ENCODE results near the gene MCM5.
"Not testable (repeated sequence)": the region's sequence is repeated elsewhere in the genome, so short reads cannot be mapped to it uniquely, and the experiment has no call there.

The MCM5 gene

GRCh38 chr22:35399678-35400500 lies at the start of gene MCM5:
Gene MCM5, plus strand, starts transcription at chr22:35400140. Its CDS starts 299 bp downstream, at chr22:35400439.
- Histone ChIP-seq H3K4me1 (ENCODE audit: control insufficient read depth, insufficient read depth, low read length) (no peaks in the 10 kb centered on the region), H3K27me3 (ENCODE audit: control insufficient read depth, insufficient read depth, low read length) (no peaks in the 10 kb centered on the region), H3K27ac (ENCODE audit: low read depth, low read length) (peak within 1 kb of the TSS; percentile 65), H3K36me3 (ENCODE audit: control insufficient read depth, insufficient read depth, low read length) (peaks cover 6% of the 10 kb centered on the region), H3K9ac (ENCODE audit: low read length) (peak within 1 kb of the TSS; percentile 25), H3K4me3 (ENCODE audit: low read length) (peak within 1 kb of the TSS; percentile 88)

DNA sequence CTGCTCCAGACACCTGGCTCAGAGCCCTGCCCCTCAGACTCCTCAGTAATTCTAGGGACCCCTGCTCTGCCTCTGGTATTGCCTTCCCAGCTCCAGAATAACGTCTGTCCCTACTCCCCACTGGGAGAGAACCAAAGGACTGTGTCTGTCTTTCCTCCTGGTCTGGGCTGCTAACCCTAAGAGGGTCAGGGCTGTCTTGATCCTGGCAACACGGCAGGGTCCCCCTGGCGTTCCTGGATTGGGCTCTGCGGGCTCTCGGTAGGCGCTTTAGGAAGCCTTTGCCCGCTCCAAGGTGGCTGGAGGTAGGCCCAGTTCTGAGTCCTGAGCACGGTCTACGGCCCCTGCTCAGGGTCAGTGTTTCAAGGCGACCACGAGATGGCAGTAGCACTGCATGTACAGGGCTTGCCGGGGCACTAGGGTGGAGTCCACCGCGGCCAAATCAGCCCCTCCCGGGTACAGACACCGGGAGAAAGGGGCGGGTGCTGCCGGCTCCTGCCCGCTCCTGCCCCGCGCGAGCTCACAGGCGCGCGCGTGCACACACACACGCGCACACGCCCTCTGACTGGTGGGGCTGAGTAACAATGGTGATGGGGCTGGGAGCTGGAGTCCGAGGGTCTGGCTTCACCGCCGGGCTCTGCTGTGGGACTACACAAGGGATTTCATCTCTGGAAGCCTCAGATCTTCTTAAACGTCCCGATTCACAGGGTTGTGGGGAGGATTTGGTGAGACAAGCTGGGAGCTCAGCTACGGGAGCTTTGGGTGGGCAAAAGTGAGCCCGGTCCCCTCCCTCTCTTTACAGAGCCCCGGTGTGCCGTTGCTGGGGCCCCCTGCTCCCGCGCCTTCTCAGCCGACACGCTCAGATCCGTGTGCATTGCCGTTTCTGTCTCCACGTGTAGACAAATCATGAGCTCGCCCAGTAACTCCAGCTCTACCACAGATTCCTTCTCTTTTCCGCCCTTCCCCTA lies 49.1 kb upstream of the MCM5 start:
- H3K9ac ChIP-seq (ENCODE audit: low read length), result peak overlapping the region; percentile 43
- H3K4me1 ChIP-seq (ENCODE audit: control insufficient read depth, insufficient read depth, low read length), result peaks cover 12% of the 10 kb centered on the region
- peak overlapping the region; percentile 80 for H3K27ac ChIP-seq (ENCODE audit: low read depth, low read length)
- H3K27me3 ChIP-seq (ENCODE audit: control insufficient read depth, insufficient read depth, low read length), result no peaks in the 10 kb centered on the region
- H3K4me3 ChIP-seq (ENCODE audit: low read length), result peak overlapping the region; percentile 76
- H3K36me3 ChIP-seq (ENCODE audit: control insufficient read depth, insufficient read depth, low read length), result no peaks in the 10 kb centered on the region

GRCh38 chr22:35352214-35353111 lies 47.5 kb upstream of the MCM5 start:
- Histone ChIP-seq H3K4me1 (ENCODE audit: control insufficient read depth, insufficient read depth, low read length) (peaks cover 12% of the 10 kb centered on the region), H3K4me3 (ENCODE audit: low read length) (no peak overlapping the region), H3K36me3 (ENCODE audit: control insufficient read depth, insufficient read depth, low read length) (no peaks in the 10 kb centered on the region), H3K27me3 (ENCODE audit: control insufficient read depth, insufficient read depth, low read length) (no peaks in the 10 kb centered on the region), H3K27ac (ENCODE audit: low read depth, low read length) (no peak overlapping the region), H3K9ac (ENCODE audit: low read length) (no peak overlapping the region)

DNA sequence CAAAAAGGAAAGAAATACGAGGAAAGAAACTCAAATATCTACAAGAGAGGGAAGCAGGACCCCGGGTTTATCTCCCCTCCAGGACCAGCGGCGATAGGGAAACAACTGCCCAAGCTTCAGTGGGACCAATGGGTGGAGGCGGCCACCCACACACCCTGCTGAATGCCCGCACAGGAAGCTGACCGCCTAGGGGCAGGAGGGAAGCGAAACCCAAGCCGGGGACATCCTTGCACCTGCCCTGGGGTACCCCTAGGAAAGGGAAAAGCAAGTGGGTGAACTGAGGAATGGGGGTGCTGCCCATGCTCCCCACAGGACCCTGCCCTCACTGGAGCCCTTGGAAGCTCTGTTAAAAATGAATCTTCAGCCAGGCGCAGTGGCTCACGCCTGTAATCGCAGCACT lies 46.6 kb upstream of the MCM5 start:
- Histone ChIP-seq H3K4me1 (ENCODE audit: control insufficient read depth, insufficient read depth, low read length) (peaks cover 12% of the 10 kb centered on the region), H3K4me3 (ENCODE audit: low read length) (no peak overlapping the region), H3K27ac (ENCODE audit: low read depth, low read length) (no peak overlapping the region), H3K36me3 (ENCODE audit: control insufficient read depth, insufficient read depth, low read length) (no peaks in the 10 kb centered on the region), H3K9ac (ENCODE audit: low read length) (no peak overlapping the region), H3K27me3 (ENCODE audit: control insufficient read depth, insufficient read depth, low read length) (no peaks in the 10 kb centered on the region)

GRCh38 chr22:35354068-35354467 lies 45.9 kb upstream of the MCM5 start:
- H3K9ac ChIP-seq (ENCODE audit: low read length), result no peak overlapping the region
- peaks cover 12% of the 10 kb centered on the region for H3K4me1 ChIP-seq (ENCODE audit: control insufficient read depth, insufficient read depth, low read length)
- no peaks in the 10 kb centered on the region for H3K27me3 ChIP-seq (ENCODE audit: control insufficient read depth, insufficient read depth, low read length)
- H3K27ac ChIP-seq (ENCODE audit: low read depth, low read length), result no peak overlapping the region
- no peaks in the 10 kb centered on the region for H3K36me3 ChIP-seq (ENCODE audit: control insufficient read depth, insufficient read depth, low read length)
- H3K4me3 ChIP-seq (ENCODE audit: low read length), result no peak overlapping the region

- no peak overlapping the region for H3K27ac ChIP-seq (ENCODE audit: low read depth, low read length)
- peaks cover 3% of the 10 kb centered on the region for H3K27me3 ChIP-seq (ENCODE audit: control insufficient read depth, insufficient read depth, low read length)
- H3K9ac ChIP-seq (ENCODE audit: low read length), result no peak overlapping the region
- H3K4me3 ChIP-seq (ENCODE audit: low read length), result no peak overlapping the region
- no peaks in the 10 kb centered on the region for H3K4me1 ChIP-seq (ENCODE audit: control insufficient read depth, insufficient read depth, low read length)
- no peaks in the 10 kb centered on the region for H3K36me3 ChIP-seq (ENCODE audit: control insufficient read depth, insufficient read depth, low read length)
Measured at GRCh38 chr22:35357883-35358621, 41.9 kb upstream of the MCM5 start.

- no peaks in the 10 kb centered on the region for H3K4me1 ChIP-seq (ENCODE audit: control insufficient read depth, insufficient read depth, low read length)
- no peak overlapping the region for H3K9ac ChIP-seq (ENCODE audit: low read length)
- no peak overlapping the region for H3K27ac ChIP-seq (ENCODE audit: low read depth, low read length)
- no peaks in the 10 kb centered on the region for H3K36me3 ChIP-seq (ENCODE audit: control insufficient read depth, insufficient read depth, low read length)
- H3K27me3 ChIP-seq (ENCODE audit: control insufficient read depth, insufficient read depth, low read length), result peaks cover 3% of the 10 kb centered on the region
- H3K4me3 ChIP-seq (ENCODE audit: low read length), result no peak overlapping the region
Measured at GRCh38 chr22:35359380-35360065, 40.4 kb upstream of the MCM5 start.

DNA sequence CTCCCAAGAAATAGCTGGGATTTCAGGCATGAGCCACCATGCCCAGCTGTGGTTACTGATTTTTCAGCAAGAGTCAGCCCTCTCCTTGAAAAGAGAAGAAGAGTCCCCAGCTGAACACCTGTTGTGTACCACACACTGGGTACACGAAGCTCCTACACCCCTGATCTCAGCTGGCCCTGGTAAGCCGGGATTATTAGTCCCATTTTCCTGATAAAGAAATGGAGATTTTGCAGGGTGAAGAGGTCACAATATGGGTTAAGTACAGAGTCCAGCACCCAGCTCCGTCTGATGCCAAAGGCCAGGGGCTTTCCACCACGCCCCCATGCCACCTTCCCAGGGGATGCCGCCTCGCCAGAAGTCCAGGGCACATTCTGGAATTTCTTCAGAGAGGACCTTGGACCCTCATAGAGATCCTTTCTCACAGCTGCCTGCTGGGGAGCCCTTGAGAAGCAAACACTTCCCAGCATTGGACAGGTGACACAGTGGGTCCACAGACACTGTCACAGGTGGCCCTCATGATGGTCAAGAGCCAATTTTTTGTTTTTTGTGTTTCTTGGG lies 38.9 kb upstream of the MCM5 start:
- Histone ChIP-seq H3K4me1 (ENCODE audit: control insufficient read depth, insufficient read depth, low read length) (no peaks in the 10 kb centered on the region), H3K9ac (ENCODE audit: low read length) (no peak overlapping the region), H3K4me3 (ENCODE audit: low read length) (no peak overlapping the region), H3K36me3 (ENCODE audit: control insufficient read depth, insufficient read depth, low read length) (no peaks in the 10 kb centered on the region), H3K27ac (ENCODE audit: low read depth, low read length) (no peak overlapping the region), H3K27me3 (ENCODE audit: control insufficient read depth, insufficient read depth, low read length) (peaks cover 3% of the 10 kb centered on the region)

DNA sequence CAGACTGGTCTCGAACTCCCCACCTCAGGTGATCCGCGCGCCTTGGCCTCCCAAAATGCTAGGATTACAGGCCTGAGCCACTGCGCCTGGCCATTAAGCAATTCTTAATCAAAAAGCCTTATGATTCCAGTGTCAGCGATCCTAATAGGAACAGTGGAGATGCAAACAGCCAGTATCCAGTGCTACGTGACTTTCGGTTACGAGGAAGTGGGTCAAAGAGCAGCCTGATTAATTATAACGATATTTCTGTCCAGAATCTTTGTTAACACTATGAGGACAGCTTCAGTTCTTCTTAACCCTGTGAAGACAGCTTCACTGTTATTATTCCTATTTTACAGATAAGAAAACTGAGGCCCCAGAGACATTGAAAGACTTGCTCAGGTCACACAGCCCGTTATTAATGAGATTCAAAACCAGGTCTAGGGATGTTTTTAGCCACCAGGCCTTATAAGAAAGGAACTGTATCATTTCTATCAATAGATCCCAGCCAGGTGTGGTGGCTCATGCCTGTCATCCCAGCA lies 36.3 kb upstream of the MCM5 start:
- Histone ChIP-seq H3K4me1 (ENCODE audit: control insufficient read depth, insufficient read depth, low read length) (no peaks in the 10 kb centered on the region), H3K36me3 (ENCODE audit: control insufficient read depth, insufficient read depth, low read length) (no peaks in the 10 kb centered on the region), H3K9ac (ENCODE audit: low read length) (no peak overlapping the region), H3K27ac (ENCODE audit: low read depth, low read length) (no peak overlapping the region), H3K27me3 (ENCODE audit: control insufficient read depth, insufficient read depth, low read length) (peaks cover 3% of the 10 kb centered on the region), H3K4me3 (ENCODE audit: low read length) (no peak overlapping the region)

- H3K4me3 ChIP-seq (ENCODE audit: low read length); H3K4me1 ChIP-seq (ENCODE audit: control insufficient read depth, insufficient read depth, low read length); H3K27me3 ChIP-seq (ENCODE audit: control insufficient read depth, insufficient read depth, low read length); H3K36me3 ChIP-seq (ENCODE audit: control insufficient read depth, insufficient read depth, low read length); H3K9ac ChIP-seq (ENCODE audit: low read length); H3K27ac ChIP-seq (ENCODE audit: low read depth, low read length): not testable (repeated sequence)
Measured at GRCh38 chr22:35364230-35364629, 35.7 kb upstream of the MCM5 start.

All from rectal smooth muscle tissue (tissue), 1 donor.